HG03565 (cell line): ENCODE results near the gene ADGRV1.
"Not testable (repeated sequence)": the region's sequence is repeated elsewhere in the genome, so short reads cannot be mapped to it uniquely, and the experiment has no call there.

Experiments
- ATAC-seq: cut with Tn5 transposase; IDR thresholded peaks from one replicate; pipeline ENCODE4 v1.9.1; 2021; ENCODE audit warnings: mild to moderate bottlenecking, moderate library complexity; ENCODE audit not compliant: unreplicated experiment

Gene ADGRV1

DNA sequence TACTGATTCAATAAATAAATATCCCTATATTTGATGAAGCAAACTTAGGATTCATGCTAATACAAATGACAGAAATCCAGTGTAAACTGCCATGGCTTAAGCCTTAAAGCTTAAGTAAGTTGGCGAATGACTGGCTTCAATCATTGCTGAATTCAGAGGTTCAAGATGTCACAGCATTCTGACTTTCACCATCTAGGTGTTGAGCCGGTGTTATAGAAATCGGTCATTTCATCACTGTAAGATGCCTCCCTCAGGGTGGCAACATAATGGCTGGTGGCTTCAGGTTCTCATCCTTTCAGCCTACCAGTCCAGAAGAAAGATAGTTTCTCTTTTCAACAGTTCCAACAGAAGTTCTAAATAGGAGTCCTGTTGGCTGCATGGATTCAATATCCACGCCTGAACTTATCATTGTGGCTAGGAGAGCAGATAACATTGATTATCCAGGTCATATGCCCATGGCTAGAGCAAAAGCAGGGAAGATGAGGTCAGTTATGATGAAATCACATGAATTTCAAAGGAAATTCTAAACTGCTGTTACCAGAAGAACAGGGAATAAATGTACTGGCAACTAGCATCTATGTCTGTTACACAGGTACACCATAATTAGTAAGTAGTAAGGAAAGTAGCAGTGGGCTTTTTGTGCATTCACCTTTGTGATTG is 460.2 kb downstream of the ADGRV1 start:
- ATAC-seq, result no peak

DNA sequence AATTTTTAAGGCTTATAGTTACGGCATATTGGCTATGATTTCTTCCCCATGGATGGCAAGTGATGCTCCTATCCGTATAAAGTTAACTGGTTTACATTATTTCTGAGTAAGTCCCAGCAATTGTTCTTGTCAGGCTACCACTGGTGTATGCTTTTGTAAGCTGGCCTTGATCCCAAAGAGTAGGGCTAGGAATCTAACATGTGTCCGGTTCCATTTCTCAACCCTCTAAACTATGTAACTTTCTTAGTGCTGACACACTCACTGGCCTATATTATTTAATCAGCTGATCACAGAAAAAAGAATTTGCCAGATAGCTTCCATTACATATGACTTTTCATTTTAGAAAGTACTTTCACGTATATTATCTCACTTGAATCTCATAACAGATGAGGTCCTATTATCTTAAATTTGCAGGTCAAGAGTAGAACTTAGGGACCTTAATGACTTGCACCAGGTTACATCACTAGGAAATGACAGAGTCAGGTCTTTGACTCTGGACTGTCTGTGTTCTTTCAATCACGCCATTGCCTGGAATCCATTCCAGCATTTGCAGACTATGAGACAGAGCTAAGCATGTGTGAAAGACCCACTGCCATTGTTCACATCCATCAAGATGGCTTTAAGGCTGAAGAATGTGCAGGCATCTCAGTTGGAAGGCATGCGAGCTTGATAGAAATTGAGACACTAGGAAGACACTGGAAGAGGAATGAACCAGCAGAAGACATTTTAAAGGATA is 461.6 kb downstream of the ADGRV1 start:
- no peak for ATAC-seq

DNA sequence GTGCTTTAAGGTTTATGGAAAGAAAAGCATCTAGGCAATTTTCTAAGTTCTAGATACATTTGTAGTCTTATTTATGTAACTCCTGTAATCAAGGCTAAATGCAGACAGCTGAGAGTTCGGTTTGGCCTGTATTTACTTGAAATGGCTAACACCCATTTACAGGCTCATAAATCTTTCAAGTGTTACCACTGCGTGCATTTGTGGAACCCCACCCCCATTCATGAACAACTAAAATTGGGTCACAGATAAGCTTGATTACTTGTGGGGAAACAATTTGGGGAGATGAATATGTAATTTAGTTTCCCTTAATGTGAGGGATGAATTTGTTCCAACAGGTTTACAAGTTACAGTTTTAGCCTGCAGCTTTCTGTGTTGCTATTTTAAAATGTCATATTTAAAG is 463.9 kb downstream of the ADGRV1 start:
- ATAC-seq, result no peak

DNA sequence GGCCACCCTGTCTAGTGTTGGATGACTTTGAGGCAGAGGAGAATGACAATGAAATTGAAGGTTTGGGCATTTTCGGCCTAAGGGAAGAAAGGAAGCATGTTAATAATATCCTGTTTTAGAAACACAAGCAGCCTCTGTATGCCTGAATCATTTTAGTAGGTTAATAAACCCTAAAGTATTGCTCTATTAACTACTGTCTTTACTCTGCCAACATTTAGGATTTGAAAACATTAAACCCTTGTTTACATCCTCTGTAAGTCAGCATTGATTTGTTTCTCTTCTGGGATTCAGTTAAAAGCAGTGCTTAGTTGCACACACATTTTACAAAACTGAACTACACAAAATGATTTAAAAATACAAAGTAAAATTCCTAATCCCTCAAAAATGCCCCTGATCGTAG is 465.6 kb downstream of the ADGRV1 start:
- ATAC-seq, result no peak

DNA sequence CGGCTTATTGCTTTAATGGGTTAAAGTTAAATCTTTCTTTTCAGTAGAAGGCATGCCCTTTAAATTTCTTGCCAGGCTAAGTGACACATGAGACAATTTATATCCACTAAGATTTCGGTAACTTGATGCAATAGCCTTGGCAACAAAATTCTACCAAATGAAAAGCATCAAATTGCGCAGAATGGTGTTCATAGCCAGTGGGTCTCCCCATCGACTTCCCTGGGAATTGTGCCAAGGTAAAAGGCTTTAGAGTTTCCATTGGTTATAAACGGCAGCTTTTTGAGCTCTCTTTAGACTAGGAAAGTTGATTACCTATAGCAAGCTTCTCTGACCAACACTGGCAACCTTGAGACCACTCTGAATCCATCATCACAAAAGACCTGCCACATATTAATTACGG is 466.1 kb downstream of the ADGRV1 start:
- no peak for ATAC-seq

DNA sequence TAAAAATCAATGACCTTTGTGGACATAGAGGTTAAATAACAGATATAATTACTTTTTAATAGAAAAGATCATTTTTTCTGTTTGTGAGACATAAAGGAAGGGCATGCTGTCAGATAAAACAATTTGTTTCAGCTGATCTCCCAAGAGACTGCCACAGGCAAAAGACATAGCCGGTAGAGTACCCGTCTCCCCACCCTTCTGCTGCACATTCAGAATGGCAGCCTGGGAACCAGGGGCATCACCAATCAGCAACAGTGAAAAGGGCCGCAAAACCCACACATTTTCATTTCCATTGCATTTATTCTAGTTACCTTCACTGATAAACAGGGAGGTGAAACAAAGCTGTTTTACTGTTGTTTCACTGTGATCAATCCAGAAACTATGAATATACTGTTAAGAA is 466.9 kb downstream of the ADGRV1 start:
- no peak for ATAC-seq

DNA sequence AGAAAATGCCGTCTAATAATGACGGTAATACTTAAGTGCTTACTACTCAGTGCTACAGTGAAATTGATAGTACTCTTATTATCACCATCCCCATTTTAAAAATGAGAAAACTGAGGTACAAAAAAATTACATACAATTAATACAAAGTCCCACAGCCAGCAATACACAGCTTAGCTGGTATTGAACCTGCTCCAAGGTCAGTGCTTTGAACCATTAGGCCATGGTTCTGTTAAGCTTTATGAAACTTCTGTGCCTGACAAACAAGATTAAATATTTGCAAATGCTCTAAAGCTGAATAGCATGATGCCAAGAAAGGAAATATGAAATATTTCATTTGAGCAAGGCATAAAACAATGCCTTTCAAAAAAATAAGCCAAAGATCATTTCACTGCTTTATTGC is 467.4 kb downstream of the ADGRV1 start:
- no peak for ATAC-seq

DNA sequence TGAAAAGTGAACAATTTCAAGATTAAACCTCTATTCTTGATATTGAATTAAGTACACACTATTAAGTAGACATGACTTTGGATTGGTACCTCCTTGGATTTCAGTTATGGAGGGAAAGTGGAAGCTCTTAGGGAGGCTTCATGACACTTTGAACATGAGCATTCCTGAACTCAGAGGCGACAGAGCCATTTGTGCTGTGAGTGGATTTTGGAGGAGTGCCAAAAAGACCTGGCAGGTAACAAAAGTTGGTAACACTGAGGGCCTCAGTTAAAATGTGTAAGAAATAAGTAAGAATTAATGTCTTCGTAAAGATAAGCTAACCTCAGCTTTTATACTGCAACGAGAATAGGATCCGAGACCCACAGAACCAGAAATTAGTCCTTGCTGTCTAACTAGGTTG is 467.9 kb downstream of the ADGRV1 start:
- no peak for ATAC-seq

DNA sequence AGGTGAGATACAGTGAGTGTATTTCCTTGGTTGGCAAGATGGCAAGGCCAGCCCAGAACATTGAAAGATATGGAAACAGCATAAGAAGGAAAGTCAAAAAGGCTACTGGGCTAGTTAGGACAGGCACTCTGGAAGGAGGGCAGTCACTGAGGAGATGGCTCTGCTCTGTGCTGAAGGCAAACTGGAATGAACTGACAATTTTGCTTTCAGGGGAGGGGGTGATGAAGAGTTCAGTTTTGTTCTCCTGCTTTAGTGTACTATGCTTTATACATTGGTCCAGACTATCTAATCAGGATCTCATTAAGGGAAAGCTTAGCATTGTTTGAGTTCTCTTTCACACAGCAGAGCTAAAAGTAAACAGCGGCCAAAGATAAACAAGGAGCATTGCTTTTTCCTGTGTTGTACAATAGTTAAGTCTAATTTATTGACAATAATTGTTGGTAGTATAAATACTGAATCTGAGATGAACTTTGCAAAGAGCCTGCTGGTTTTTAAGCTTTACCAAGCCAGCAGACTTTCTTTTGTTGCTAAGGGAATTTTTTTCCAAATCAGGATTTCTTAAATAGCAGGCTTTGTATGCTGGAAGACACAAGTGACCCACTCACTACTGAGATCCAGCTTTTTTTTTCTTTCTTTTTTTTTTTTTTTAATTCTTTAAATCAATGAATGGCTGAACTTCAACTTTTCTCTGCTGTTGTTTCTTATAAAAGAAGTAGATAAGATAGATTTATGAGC is 469.0 kb downstream of the ADGRV1 start:
- ATAC-seq, result no peak

DNA sequence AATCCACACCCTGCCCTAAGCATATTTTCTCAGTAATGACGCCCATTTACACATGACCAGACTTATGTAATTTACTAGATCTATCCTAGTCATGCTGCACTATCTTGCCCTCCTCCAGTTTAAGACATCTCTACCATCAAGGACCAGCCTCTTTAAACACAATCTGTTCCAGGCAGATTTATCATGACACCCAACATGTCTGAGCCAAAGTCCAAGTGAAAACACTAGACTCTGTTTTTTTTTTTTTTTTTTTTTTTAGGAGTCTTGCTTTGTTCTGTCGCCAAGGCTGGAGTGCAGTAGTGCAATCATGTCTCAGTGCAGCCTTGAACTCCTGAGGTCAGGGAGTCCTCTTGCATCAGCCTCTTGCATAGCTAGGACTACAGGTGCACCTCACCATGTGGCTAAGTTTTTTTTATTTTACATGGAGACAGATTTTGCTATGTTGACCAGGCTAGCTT is 469.9 kb downstream of the ADGRV1 start:
- no peak for ATAC-seq

DNA sequence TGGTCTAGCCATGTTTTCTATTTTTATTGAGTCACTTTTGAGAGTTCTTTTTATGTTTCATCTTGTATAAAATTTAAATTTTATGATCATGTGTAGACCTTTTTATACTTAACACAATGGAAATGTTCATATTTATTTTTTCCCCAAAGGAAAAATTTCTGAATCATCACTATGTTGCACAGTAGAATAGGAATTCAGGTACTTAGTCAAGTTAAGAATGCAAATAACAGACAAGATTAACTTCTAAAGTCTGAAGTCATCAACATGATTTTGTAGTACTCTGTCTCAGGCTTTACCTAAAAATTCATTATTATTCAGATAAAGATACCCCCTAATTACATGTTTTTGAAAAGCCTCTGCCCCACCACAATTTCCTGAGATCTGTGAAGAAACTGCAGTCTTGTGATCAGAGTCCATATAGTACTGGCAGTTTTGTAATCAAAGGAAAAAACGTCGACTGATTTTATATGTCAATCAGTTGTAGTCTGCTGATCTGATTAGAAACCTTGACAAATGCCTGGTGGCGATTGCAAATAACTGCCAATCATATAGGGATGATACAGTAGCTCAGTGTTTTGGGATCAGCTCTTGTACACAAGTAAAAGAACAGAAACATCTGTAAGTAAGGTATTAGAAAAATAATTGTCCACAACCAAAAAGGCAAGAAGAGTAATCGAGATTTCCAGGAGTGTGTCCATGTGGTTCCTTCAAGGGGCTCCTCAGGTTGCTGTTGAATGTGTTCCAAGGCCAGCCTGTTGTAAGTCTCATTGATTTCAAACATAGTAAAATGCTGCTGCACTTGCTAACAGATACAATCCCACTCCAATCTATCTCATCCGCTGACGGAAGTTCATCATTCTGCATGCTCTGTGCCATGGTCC is 472.2 kb downstream of the ADGRV1 start:
- ATAC-seq, result no peak

DNA sequence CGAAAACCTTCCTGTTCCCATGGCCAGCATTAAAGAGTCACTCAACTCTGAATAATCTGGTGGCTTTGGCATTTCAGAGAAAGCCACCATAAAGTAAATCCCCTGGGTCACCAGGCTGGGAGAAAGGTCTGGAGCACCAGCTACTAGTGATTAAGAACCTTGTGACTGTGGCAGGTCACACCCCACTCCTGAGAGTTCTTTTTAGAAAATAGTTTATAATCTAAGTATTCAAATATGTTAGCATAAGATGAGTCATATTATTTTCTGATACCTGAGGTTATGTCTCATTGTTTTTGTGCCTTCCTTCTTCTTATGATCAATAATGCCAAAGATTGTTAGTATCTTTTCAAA is 472.8 kb downstream of the ADGRV1 start:
- no peak for ATAC-seq

DNA sequence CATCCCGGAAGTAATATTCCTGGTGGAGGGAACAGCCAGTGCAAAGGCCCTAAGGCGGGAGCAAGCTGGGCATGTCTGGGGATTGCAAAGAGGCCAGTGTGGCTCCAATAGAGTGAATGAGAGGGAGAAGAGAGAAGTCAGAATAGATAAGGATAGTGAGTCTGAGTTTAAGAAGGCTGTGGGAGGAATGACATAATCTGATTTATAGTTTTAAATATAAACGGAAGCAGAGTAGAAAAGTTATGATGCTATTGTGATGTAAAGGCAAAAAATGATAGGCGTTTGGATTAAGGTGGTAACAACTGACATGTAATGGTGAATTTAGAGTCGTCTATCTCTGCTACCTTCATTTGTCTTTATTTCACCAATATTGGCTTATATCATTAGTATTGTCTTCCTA is 473.5 kb downstream of the ADGRV1 start:
- ATAC-seq, result no peak

DNA sequence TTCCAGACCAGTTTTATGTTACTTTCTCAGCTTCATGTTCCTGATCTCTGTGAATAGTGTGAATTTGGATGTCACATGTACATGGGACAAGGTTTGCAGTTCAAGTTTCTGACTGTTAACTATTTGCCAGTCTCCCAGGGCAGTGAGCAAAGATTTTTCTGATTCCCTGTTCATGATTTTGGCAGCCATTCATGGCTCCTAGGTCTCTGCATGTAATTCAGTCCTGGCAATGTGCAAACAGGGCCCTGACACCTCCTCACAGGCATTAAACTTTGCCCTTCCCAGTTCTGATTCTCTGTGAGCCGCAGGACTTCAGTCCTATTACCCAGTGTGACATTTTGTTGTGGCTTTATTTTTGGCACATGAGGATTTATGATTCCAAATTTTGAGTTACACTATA is 474.8 kb downstream of the ADGRV1 start:
- ATAC-seq, result no peak

DNA sequence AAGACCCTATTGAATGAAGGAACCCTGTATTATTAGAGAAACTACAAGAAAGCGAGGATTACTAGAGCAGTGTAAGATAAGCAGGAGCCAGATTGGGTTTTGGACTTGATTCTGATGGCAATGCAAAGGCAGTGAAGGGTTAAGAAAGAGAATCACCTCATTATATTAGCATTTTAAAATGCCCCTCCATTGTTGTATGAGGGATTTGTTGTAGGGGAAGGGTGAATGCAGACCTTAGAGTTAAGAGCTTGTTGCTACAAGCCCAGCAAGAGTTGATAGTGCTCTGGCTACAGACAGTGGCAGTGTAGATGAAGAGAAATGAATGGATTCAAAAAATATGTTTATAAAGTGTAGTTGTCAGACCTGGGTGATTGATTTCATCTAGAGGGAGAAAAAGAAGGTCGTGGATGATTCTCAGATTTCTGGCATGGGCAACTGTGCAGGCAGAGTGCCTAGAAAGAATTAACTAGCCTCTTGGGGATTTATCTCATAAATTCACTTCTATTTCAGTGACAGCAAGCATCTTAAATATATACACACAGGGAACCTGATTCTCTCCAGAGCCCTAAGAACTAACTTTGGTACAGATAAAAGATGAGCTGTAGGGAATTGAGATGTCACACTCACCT is 479.7 kb downstream of the ADGRV1 start:
- ATAC-seq, result no peak

DNA sequence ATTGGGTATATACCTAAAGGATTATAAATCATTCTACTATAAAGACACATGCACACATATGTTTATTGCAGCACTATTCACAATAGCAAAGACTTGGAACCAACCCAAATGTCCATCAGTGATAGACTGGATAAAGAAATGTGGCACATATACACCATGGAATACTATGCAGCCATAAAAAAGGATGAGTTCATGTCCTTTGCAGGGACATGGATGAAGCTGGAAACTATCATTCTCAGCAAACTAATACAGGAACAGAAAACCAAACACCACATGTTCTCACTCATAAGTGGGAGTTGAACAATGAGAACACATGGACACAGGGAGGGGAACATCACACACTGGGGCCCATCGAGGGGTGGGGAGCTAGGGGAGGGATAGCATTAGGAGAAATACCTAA is 482.5 kb downstream of the ADGRV1 start:
- ATAC-seq, result not testable (repeated sequence)

DNA sequence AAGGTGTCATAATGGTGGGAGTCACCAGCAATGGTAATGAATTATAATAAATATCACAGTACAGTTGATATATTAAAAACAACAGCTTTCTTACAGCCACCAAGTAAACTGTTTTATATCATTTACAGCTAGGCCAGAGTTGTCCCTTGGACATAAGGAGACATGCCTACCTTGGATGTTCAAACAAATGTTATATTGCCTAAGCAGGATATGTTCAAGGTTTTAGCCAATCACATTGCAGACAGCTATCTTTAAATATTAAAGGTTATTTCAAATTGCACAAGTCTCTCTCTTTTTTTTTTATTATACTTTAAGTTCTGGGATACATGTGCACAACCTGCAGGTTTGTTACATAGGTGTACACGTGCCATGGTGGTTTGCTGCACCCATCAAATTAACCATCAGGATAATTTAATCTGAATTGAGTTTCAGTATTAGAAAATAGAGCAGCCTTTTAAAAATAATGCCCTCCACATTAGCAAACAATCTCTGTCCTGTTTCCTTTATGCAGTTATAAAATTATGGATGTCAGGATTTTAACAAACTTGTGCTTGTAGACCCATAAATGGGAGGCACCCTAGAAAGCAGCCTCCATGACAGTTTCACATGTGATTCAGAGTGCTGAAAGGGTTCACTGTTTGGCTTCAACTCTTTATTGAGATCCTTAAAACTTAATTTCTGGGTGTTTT is 483.8 kb downstream of the ADGRV1 start:
- ATAC-seq, result no peak

DNA sequence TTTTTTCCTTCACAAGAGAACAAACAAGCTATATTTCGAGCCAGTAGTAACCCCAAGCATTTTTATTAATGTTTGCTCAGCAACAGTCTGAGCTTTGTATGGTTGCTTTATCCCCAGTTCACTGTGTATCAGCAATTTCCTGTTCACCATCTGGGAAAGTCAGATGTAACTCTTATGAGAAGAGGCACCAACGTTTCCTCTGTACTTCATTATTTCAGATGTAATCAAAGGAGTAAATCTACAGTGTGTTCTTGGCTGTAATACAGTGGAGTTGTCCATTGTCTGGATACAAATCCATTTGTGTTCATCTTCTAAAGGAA is 484.3 kb downstream of the ADGRV1 start:
- no peak for ATAC-seq

DNA sequence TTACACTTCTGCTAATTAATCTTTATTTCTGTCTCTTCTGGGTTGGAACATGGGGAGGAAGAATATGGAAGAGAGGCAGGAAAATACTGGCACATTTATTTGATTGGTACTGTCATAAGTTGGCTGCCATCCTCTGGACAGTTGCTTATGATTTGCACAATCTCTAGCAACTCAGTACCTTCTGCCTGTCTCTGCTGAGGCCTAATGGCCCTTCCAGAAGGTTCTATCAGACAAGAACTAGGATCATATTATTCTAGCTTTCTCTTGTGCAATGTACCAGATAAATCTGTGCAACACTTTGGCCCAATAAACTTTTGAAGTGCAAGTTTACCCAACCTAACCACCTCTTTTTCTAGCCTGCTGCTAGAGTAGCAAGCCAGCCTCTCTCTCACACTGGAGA is 489.5 kb downstream of the ADGRV1 start:
- ATAC-seq, result no peak

DNA sequence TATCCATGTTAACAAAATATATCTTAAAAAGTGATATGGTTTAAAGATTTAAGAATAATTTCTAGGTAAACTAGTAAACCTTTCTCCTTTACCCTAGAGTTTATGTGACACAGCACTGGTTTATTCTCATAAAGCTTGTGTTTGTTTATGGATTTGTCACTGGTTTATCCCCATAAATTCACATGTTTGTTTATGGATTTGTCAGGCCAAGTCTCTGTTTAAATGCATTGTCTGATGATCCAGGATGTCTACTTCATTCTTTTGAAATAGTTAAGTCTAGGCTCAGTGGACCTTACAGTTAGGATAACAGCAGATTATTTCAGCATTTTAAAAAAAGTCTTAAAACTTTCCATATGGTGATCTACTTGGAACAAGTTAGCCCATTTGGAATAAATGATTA is 490.5 kb downstream of the ADGRV1 start:
- ATAC-seq, result no peak
